Sigmoid colon (tissue), 7 donors: ENCODE data around the gene ANKS1A. TPM values are rescaled to one million over a fixed set of nuclear protein-coding genes. Genes with fewer than 3 reads are reported as not detected.

Experiments used
- DNase-seq: peaks from one replicate; pipeline ENCODE4 v3.0.0-alpha.2; 2019
- H3K27ac ChIP-seq, 4 donors: fragments of 200-600 bp; sonication (generic); one replicate each; pipeline ENCODE4 v1.5.1; 2016 to 2019; ENCODE audit warnings: mild to moderate bottlenecking in 1 of 4
- H3K27me3 ChIP-seq, 3 donors: fragments of 200-600 bp; sonication (generic); one replicate each; pipeline ENCODE4 v1.5.1; 2019; ENCODE audit warnings: mild to moderate bottlenecking in 1 of 3
- H3K36me3 ChIP-seq, 4 donors: fragments of 200-600 bp; sonication (generic); one replicate each; pipeline ENCODE4 v1.5.1; 2016 to 2019
- H3K4me1 ChIP-seq, 4 donors: fragments of 200-600 bp; sonication (generic); one replicate each; pipeline ENCODE4 v1.5.1; 2017 to 2019
- H3K4me3 ChIP-seq, 4 donors: fragments of 200-600 bp; sonication (generic); one replicate each; pipeline ENCODE4 v1.5.1; 2017 to 2019; ENCODE audit warnings: mild to moderate bottlenecking in 2 of 4, moderate library complexity in 1 of 4
- H3K9me3 ChIP-seq, 4 donors: fragments of 200-600 bp in 3 of 4; sonication (generic) in 3 of 4; one replicate each; pipeline versions ENCODE4 v1.5.1 to v1.6.1; 2013 to 2019
- EP300 ChIP-seq, 4 donors: sonication (generic); formaldehyde crosslinking; IDR thresholded peaks; one replicate each; pipeline ENCODE4 v1.6.1; 2017; ENCODE audit warnings: antibody characterized with exemption in 4 of 4
- POLR2A ChIP-seq, 2 donors: fragments of 450-650 bp; IDR thresholded peaks; one replicate each; pipeline ENCODE4 v1.6.1; 2016; ENCODE audit warnings: antibody characterized with exemption in 2 of 2, mild to moderate bottlenecking in 2 of 2, moderate library complexity in 2 of 2
- POLR2AphosphoS5 ChIP-seq, 4 donors: sonication (generic); formaldehyde crosslinking; IDR thresholded peaks; one replicate each; pipeline ENCODE4 v1.6.1; 2017; ENCODE audit warnings: antibody characterized with exemption in 4 of 4
- WGBS, 2 donors: extraction: QIAGEN DNeasy Blood & Tissue Kit; methylation state at CpG; one replicate each; pipeline ENCODE4 v1.1.7; 2013; 5-methylcytosine and 5-hydroxymethylcytosine counted together
- intact Hi-C: fragments of 100-400 bp; cut with DNase I; formaldehyde crosslinking; loops from one replicate; pipeline ENCODE4 v1.15.1; 2023
- polyA plus RNA-seq, 3 donors: library from polyadenylated mRNA; stranded (reverse); fragments of 200-250 nt; gene quantifications; one replicate each; pipeline ENCODE4 v1.2.3, GENCODE V29; 2013
- total RNA-seq, 4 donors: library from RNA; depleted of rRNA; stranded (reverse); fragments of >200 nt; gene quantifications; one replicate each; pipeline ENCODE4 v1.1.0, GENCODE V29; 2016
- TF ChIP-seq, protein P1 (sequence below), 4 experiments: fragments of 450-650 bp in 3 of 4; fragments of 200-600 bp in 1 of 4; IDR thresholded peaks; one replicate each; pipeline ENCODE4 v1.5.1; 2016 to 2019; ENCODE audit warnings: antibody characterized with exemption in 4 of 4, mild to moderate bottlenecking in 3 of 4, moderate library complexity in 2 of 4
- donor health status: healthy with polysubstance abuse.
- donor health status: Bipolar disorder and iron deficiency.
- donor health status: healthy.

The ANKS1A gene
- total and polyA plus RNA-seq, 7 donors: 9.0 to 60.1 (median 37.8) TPM

DNA sequence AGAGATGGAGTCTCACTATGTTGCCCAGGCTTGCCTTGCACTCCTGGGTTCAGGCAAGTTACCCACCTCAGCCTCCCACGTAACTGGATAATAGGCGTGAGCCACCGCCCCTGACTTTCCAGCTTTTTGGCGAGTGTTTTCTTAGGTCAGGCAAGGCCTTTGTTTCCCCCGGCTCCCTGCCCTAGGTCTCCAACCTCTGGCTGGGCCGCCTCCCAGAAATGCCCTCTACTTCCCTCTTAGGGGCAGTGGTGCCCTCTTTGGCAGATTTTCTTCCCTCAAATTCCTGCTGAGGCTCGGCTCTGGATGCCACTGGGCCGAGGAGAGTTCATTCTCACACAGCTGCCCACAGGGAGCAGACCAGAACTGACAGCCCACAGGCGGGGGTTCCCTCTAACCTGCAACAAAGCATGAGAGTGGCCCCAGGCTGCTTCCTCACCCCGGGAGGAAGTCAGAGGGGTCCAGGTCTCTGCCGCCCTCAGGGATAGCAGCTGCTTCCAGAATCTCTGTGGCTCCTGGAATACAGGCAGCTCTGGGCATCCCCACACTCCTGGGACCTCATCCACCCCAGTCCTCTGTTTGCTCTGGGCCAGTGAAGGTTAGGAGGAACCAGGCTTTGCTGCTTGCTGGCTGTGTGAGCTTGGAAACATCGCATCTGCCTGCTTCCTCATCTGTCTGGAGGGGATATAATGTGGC lies 195.6 kb downstream of the ANKS1A start:
- DNase-seq: peak; percentile 62
- H3K9me3 ChIP-seq: no peaks in the 10 kb centered on the region
- no peak overlapping the region for H3K4me3 ChIP-seq
- intact Hi-C loops: no loop called here
- H3K36me3 ChIP-seq: peaks cover 74 to 98% (median 90%) of the 10 kb centered on the region in 4 donors
- no peaks in the 10 kb centered on the region for H3K27me3 ChIP-seq
- peak overlapping the region; percentile 59 to 67 (median 64) for H3K27ac ChIP-seq
- TF ChIP-seq POLR2AphosphoS5 (IDR thresholded peaks at IDR 0.05) (no peak), POLR2A (IDR thresholded peaks at IDR 0.05) (no peak), EP300 (IDR thresholded peaks at IDR 0.05) (no peak)
- TF ChIP-seq, protein P1, sequence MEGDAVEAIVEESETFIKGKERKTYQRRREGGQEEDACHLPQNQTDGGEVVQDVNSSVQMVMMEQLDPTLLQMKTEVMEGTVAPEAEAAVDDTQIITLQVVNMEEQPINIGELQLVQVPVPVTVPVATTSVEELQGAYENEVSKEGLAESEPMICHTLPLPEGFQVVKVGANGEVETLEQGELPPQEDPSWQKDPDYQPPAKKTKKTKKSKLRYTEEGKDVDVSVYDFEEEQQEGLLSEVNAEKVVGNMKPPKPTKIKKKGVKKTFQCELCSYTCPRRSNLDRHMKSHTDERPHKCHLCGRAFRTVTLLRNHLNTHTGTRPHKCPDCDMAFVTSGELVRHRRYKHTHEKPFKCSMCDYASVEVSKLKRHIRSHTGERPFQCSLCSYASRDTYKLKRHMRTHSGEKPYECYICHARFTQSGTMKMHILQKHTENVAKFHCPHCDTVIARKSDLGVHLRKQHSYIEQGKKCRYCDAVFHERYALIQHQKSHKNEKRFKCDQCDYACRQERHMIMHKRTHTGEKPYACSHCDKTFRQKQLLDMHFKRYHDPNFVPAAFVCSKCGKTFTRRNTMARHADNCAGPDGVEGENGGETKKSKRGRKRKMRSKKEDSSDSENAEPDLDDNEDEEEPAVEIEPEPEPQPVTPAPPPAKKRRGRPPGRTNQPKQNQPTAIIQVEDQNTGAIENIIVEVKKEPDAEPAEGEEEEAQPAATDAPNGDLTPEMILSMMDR (IDR thresholded peaks at IDR 0.05): no peak
- WGBS, 2 donors: 91 to 94% methylated on average over 12 of the region's 12 CpGs
- peaks cover 0 to 65% (median 42%) of the 10 kb centered on the region in 4 donors for H3K4me1 ChIP-seq

GRCh38 chr6:35085359-35086281 lies 196.6 kb downstream of the ANKS1A start:
- peaks cover 65 to 88% (median 81%) of the 10 kb centered on the region in 4 donors for H3K36me3 ChIP-seq
- no peaks in the 10 kb centered on the region for H3K9me3 ChIP-seq
- H3K4me1 ChIP-seq: peaks cover 0 to 74% (median 52%) of the 10 kb centered on the region in 4 donors
- intact Hi-C loops: no loop called here
- no peaks in the 10 kb centered on the region for H3K27me3 ChIP-seq
- peak; percentile 58 for DNase-seq
- peak overlapping the region; percentile 67 to 82 (median 78) for H3K27ac ChIP-seq
- TF ChIP-seq EP300 (IDR thresholded peaks at IDR 0.05) (no peak), POLR2A (IDR thresholded peaks at IDR 0.05) (no peak), POLR2AphosphoS5 (IDR thresholded peaks at IDR 0.05) (no peak)
- TF ChIP-seq, protein P1 (IDR thresholded peaks at IDR 0.05): no peak
- H3K4me3 ChIP-seq: no peak overlapping the region
- 96% methylated on average over 30 of the region's 30 CpGs for WGBS, 2 donors

DNA sequence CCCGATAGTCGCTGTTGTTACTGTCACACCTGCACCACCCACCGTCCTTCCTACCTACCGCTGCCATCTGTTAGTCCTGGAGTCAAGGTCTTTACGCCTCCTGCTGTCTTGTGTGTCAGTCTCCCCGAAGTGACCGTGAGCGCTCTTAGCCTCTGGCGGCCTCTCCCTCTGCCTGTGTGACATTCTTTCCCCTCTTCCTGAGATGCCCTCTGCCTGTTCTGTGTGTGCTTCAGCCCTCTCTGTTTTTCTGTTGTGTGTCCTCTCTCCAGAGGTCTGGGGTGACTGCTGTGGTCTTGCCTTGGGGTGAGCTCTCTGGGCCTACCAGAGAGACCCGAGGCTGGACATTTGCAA lies 197.2 kb downstream of the ANKS1A start:
- peaks cover 64 to 82% (median 75%) of the 10 kb centered on the region in 4 donors for H3K36me3 ChIP-seq
- H3K4me1 ChIP-seq: peaks cover 0 to 76% (median 54%) of the 10 kb centered on the region in 4 donors
- no peaks in the 10 kb centered on the region for H3K9me3 ChIP-seq
- intact Hi-C loops: no loop called here
- TF ChIP-seq POLR2AphosphoS5 (IDR thresholded peaks at IDR 0.05): no peak
- TF ChIP-seq, protein P1 (IDR thresholded peaks at IDR 0.05): no peak
- TF ChIP-seq POLR2A (IDR thresholded peaks at IDR 0.05): no peak
- no peak for TF ChIP-seq EP300 (IDR thresholded peaks at IDR 0.05)
- no peak overlapping the region for H3K4me3 ChIP-seq
- H3K27me3 ChIP-seq: no peaks in the 10 kb centered on the region
- H3K27ac ChIP-seq: peak overlapping the region; percentile 67 to 82 (median 78)
- WGBS, 2 donors: 90 to 95% methylated on average over 10 of the region's 10 CpGs
- DNase-seq: no peak

DNA sequence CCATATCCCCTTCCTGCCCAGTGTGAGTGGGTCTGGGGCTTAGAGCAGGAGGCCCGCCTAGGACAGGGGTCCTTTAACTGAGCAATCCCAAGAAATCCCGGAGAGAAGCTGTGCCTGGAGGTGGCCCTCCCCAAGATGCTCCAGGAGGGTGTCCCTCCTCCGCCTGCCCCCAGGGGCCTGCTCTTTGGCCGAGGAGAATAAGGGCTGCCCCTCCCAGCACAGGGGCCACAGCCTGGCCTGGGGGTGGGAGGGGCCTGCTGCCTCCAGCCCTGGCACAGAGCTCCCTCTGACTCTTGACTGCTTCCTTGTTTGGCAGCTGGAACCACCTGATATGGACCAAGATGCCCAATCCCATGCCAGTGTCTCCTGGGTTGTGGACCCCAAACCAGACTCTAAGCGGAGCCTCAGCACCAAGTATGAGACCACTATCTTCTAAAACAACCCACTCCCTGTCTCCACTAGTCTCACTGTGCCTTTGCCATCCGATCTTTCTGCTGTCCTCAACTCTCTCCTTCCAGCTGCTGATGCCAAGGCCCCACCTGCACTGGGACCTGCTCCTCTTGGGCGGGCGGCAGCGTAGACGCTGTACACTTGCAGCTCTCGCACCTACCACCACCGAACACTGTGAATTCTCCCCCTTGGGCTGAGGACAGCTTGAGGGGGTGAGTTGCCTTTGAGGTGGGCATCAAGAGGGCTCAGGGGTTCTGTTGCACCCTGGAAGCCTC lies 197.7 kb downstream of the ANKS1A start:
- H3K27ac ChIP-seq: peak overlapping the region; percentile 67 to 82 (median 78)
- H3K4me1 ChIP-seq: peaks cover 0 to 77% (median 55%) of the 10 kb centered on the region in 4 donors
- H3K36me3 ChIP-seq: peaks cover 58 to 76% (median 70%) of the 10 kb centered on the region in 4 donors
- intact Hi-C loops: no loop called here
- no peaks in the 10 kb centered on the region for H3K27me3 ChIP-seq
- TF ChIP-seq EP300 (IDR thresholded peaks at IDR 0.05): no peak
- TF ChIP-seq POLR2A (IDR thresholded peaks at IDR 0.05): no peak
- no peak for TF ChIP-seq POLR2AphosphoS5 (IDR thresholded peaks at IDR 0.05)
- TF ChIP-seq, protein P1 (IDR thresholded peaks at IDR 0.05): no peak
- DNase-seq: peak; percentile 57
- 89 to 91% methylated on average over 12 of the region's 12 CpGs for WGBS, 2 donors
- no peak overlapping the region for H3K4me3 ChIP-seq
- no peaks in the 10 kb centered on the region for H3K9me3 ChIP-seq
